ENCODE measurements around the gene RAD51AP2.

DNA sequence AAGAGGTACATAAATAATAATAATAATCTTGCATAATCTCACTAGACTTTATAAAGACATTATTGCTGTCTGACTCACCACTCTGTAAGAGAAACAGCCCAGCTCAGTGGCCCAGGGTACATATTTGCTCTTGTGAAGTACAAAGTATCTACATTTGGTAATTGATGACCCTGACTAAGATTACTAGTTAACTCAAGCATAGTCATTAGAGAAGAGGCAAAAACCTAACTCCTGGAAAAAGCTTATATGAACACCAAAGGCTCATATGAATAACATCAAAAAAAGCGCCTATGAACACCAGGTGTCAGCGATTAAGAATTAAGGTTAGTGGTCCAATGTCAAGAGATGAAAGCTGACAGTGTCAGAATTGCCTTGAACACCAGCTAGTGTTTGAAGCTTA, 38.4 kb downstream of the RAD51AP2 start:
- TF ChIP-seq POLR2AphosphoS5 (IDR thresholded peaks at IDR 0.05) (no peak), POLR2A (IDR thresholded peaks at IDR 0.05) (no peak)
- TF ChIP-seq, protein P1, sequence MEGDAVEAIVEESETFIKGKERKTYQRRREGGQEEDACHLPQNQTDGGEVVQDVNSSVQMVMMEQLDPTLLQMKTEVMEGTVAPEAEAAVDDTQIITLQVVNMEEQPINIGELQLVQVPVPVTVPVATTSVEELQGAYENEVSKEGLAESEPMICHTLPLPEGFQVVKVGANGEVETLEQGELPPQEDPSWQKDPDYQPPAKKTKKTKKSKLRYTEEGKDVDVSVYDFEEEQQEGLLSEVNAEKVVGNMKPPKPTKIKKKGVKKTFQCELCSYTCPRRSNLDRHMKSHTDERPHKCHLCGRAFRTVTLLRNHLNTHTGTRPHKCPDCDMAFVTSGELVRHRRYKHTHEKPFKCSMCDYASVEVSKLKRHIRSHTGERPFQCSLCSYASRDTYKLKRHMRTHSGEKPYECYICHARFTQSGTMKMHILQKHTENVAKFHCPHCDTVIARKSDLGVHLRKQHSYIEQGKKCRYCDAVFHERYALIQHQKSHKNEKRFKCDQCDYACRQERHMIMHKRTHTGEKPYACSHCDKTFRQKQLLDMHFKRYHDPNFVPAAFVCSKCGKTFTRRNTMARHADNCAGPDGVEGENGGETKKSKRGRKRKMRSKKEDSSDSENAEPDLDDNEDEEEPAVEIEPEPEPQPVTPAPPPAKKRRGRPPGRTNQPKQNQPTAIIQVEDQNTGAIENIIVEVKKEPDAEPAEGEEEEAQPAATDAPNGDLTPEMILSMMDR (IDR thresholded peaks at IDR 0.05), result no peak

Data from stomach (tissue), 4 donors.